Karpas-422 (cell line): ENCODE measurements around the gene OR52A5. TPM values are rescaled to one million over a fixed set of nuclear protein-coding genes. Genes with fewer than 3 reads are reported as not detected.

Experiments used
- DNase-seq: peaks from one replicate; pipeline ENCODE4 v3.0.0-alpha.2; 2015
- H2AFZ ChIP-seq: fragments of 200-600 bp; sonication (generic); 2 replicates; pipeline ENCODE4 v1.6.1; 2014; ENCODE audit warnings: antibody characterized with exemption, low read length, mixed read lengths
- H3K27ac ChIP-seq: fragments of 200-600 bp; sonication (generic); 2 replicates; pipeline ENCODE4 v1.5.1; 2014; ENCODE audit warnings: mild to moderate bottlenecking, low read length, moderate library complexity
- H3K27me3 ChIP-seq: fragments of 200-600 bp; sonication (generic); 2 replicates; pipeline ENCODE4 v1.6.1; 2014; ENCODE audit warnings: low read length, mixed read lengths
- H3K36me3 ChIP-seq: fragments of 200-600 bp; sonication (generic); 2 replicates; pipeline ENCODE4 v1.6.1; 2014; ENCODE audit warnings: low read length, mixed read lengths; ENCODE audit not compliant: insufficient read depth
- H3K4me1 ChIP-seq: fragments of 200-600 bp; sonication (generic); 2 replicates; pipeline ENCODE4 v1.6.1; 2014; ENCODE audit warnings: mild to moderate bottlenecking, low read length, mixed read lengths
- H3K4me2 ChIP-seq: fragments of 200-600 bp; sonication (generic); 2 replicates; pipeline ENCODE4 v1.6.1; 2014; ENCODE audit warnings: low read length, low read depth, mild to moderate bottlenecking; ENCODE audit not compliant: poor library complexity, severe bottlenecking
- H3K4me3 ChIP-seq: fragments of 200-600 bp; sonication (generic); 2 replicates; pipeline ENCODE4 v1.5.1; 2014; ENCODE audit warnings: mild to moderate bottlenecking, antibody characterized with exemption, low read length, mixed read lengths
- H3K79me2 ChIP-seq: fragments of 200-600 bp; sonication (generic); 2 replicates; pipeline ENCODE4 v1.6.1; 2014; ENCODE audit warnings: mild to moderate bottlenecking, low read length, mixed read lengths
- H3K9ac ChIP-seq: fragments of 200-600 bp; sonication (generic); 2 replicates; pipeline ENCODE4 v1.6.0; 2014; ENCODE audit warnings: low read length
- H3K9me2 ChIP-seq: fragments of 200-600 bp; sonication (generic), shearing (Covaris generic); replicated peaks from 2 replicates; pipeline ENCODE4 v1.6.0; 2014; ENCODE audit warnings: mild to moderate bottlenecking, low read length, moderate library complexity; ENCODE audit not compliant: insufficient read depth
- H3K9me3 ChIP-seq: fragments of 300-700, 200-600 bp; sonication (generic); 2 replicates; pipeline ENCODE4 v1.6.1; 2014; ENCODE audit warnings: low read length, mixed read lengths
- H4K20me1 ChIP-seq: fragments of 200-600 bp; sonication (generic); 2 replicates; pipeline ENCODE4 v1.6.1; 2014; ENCODE audit warnings: mild to moderate bottlenecking, antibody characterized with exemption, low read length, low read depth; ENCODE audit not compliant: insufficient read depth
- total RNA-seq: library from RNA; depleted of rRNA; stranded (reverse); fragments of >200 nt; shearing (Covaris generic); gene quantifications from 2 replicates; pipeline ENCODE4 v1.2.3, GENCODE V29; 2014; ENCODE audit warnings: low replicate concordance

OR52A5 gene
- total RNA-seq, 1 experiment from 2014 or later, result not detected

DNA sequence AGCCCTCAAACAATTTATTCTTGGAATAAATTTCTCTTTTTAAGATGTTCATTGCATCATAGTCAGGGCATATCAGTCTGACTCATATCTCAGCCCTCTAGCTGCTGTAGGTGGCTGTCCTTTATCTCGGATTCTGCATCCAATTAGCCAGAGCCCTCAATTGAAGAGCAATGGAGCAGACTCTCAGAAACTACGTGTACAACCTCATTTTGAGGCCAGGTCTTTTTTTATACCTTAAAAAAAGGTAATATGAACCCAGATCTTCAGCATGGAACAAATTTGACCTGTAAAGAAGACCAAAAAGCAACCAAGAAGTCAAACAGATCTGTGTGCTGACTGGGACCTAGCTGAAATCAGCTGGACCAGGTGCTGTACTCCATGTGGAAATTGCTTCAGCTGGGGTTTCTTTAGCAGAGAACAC is 8.7 kb downstream of the OR52A5 start:
- H3K4me2 ChIP-seq, result no peak overlapping the region
- no peaks in the 10 kb centered on the region for H3K79me2 ChIP-seq
- H3K27me3 ChIP-seq, result no peaks in the 10 kb centered on the region
- no peak for DNase-seq
- H4K20me1 ChIP-seq, result no peaks in the 10 kb centered on the region
- H2AFZ ChIP-seq, result no peak overlapping the region
- H3K4me3 ChIP-seq, result no peak overlapping the region
- no peak overlapping the region for H3K27ac ChIP-seq
- H3K36me3 ChIP-seq, result no peaks in the 10 kb centered on the region
- no peaks in the 10 kb centered on the region for H3K4me1 ChIP-seq
- H3K9me2 ChIP-seq, result no peaks in the 10 kb centered on the region
- H3K9ac ChIP-seq, result no peak overlapping the region
- no peaks in the 10 kb centered on the region for H3K9me3 ChIP-seq

DNA sequence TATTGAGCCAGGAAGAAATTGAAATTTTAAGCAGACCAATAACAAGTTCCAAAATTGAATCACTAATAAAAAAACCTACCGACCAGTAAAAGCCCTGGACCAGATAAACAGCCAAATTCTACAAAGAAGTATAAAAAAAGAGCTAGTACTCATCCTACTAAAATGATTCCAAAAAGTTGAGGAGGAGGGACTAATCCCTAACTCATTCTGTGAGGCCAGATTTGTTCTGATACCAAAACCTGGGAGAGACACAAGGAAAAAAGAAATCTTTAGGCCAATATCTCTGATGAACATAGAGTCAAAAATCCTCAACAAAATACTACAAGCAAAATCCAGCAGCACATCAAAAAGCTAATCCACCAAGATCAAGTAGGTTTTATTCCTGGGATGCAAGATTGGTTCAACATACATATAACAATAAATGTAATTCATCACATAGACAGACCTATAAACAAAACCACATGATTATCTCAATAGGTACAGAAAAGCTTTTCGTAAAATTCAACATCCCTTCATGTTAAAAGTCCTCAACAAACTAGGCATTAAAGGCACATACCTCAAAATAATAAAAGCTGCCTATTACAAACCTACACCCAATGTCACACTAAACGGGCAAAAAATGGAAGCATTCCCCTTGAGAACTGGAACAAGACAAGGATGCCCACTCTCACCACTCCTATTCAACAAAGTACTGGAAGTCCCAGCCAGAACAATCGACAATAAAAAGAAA is 13.1 kb downstream of the OR52A5 start:
- H3K4me3 ChIP-seq, result no peak overlapping the region
- H3K9me2 ChIP-seq, result no peaks in the 10 kb centered on the region
- no peaks in the 10 kb centered on the region for H3K9me3 ChIP-seq
- no peak overlapping the region for H3K4me2 ChIP-seq
- H3K27me3 ChIP-seq, result no peaks in the 10 kb centered on the region
- H3K36me3 ChIP-seq, result no peaks in the 10 kb centered on the region
- no peak for DNase-seq
- H3K4me1 ChIP-seq, result no peaks in the 10 kb centered on the region
- H3K79me2 ChIP-seq, result no peaks in the 10 kb centered on the region
- H3K9ac ChIP-seq, result no peak overlapping the region
- H3K27ac ChIP-seq, result no peak overlapping the region
- H2AFZ ChIP-seq, result no peak overlapping the region
- no peaks in the 10 kb centered on the region for H4K20me1 ChIP-seq

DNA sequence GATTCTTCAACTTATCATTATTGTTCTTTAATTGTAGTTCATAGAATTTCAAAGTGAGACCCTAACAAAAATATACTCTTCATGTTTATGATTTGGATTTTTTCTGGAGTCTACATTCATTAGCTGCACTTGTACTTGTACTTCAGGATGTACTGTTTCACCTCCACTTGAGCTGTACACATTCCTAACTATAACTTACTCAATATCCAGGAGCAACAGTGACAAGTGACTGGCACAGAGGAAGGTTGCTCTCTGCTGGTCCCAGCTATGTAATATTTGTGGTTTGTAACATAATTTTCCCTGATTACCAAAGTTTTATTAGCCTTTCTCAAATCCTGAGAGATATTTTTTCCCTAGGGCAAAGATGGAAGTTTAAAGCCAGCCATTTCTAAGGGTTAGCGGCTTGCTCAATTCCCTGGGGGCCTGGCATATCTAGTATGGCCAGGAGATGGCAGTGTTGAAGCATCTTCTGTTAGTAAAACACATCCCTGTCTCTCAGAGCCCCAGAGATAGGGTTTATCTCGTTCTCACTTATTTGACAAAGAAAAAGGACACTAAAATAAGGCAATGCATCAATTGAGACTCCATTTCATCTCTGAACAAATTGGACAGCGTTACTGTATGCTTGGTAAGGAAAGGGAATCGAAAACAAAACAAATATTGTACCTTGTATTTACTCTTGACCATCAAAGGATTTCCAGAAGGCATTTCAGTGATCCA is 14.2 kb downstream of the OR52A5 start:
- H3K36me3 ChIP-seq, result no peaks in the 10 kb centered on the region
- peak; percentile 90 for DNase-seq
- H3K4me1 ChIP-seq, result no peaks in the 10 kb centered on the region
- no peak overlapping the region for H3K9ac ChIP-seq
- H3K27ac ChIP-seq, result no peak overlapping the region
- no peak overlapping the region for H3K4me3 ChIP-seq
- H3K9me2 ChIP-seq, result no peaks in the 10 kb centered on the region
- H3K9me3 ChIP-seq, result no peaks in the 10 kb centered on the region
- no peaks in the 10 kb centered on the region for H4K20me1 ChIP-seq
- H2AFZ ChIP-seq, result no peak overlapping the region
- no peaks in the 10 kb centered on the region for H3K27me3 ChIP-seq
- no peak overlapping the region for H3K4me2 ChIP-seq
- H3K79me2 ChIP-seq, result no peaks in the 10 kb centered on the region

DNA sequence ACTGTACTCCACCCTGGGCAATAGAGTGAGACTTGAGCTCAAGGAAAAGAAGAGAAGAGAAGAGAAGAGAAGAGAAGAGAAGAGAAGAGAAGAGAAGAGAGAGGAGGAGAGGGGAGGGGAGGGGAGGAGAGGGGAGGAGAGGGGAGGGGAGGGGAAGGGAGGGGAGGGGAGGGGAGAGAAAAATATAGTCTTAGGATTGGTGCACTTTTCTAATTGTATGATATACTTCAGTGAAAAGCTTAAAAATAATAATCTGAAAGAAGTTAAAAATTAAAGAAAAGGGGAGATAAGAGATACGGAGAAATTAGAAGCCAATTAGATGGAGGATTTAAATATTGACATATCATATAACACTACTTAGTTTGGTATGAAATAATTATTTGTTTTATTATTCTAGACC is 19.3 kb downstream of the OR52A5 start:
- Histone ChIP-seq H3K36me3 (no peaks in the 10 kb centered on the region), H3K4me3 (no peak overlapping the region), H3K9me2 (no peaks in the 10 kb centered on the region), H3K9ac (no peak overlapping the region), H3K79me2 (no peaks in the 10 kb centered on the region), H3K27ac (no peak overlapping the region), H4K20me1 (no peaks in the 10 kb centered on the region), H3K9me3 (no peaks in the 10 kb centered on the region), H3K4me2 (no peak overlapping the region), H2AFZ (no peak overlapping the region), H3K4me1 (no peaks in the 10 kb centered on the region), H3K27me3 (no peaks in the 10 kb centered on the region)
- no peak for DNase-seq

DNA sequence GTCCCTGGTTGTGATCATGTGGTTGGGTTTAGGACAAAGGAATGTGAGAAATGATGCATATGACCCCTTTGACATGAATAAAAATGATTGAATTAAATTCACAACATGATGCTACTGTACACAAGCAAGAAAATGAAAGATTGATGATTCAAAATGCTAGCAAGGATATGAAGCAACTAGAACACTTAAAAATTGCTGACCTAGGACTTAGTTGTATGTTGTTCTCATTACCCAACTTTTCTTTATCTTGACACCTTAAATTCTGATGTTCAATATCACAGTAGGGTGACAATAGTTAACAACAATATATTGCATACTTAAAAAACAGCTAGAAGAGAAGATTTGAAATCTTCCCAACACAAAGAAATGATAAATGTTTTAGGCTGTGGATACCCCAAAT is 20.6 kb downstream of the OR52A5 start:
- Histone ChIP-seq H3K79me2 (no peaks in the 10 kb centered on the region), H3K27ac (no peak overlapping the region), H3K9me2 (no peaks in the 10 kb centered on the region), H4K20me1 (no peaks in the 10 kb centered on the region), H3K4me2 (no peak overlapping the region), H3K27me3 (no peaks in the 10 kb centered on the region), H2AFZ (no peak overlapping the region), H3K9ac (no peak overlapping the region), H3K9me3 (no peaks in the 10 kb centered on the region), H3K4me1 (no peaks in the 10 kb centered on the region), H3K4me3 (no peak overlapping the region), H3K36me3 (no peaks in the 10 kb centered on the region)
- DNase-seq, result no peak

DNA sequence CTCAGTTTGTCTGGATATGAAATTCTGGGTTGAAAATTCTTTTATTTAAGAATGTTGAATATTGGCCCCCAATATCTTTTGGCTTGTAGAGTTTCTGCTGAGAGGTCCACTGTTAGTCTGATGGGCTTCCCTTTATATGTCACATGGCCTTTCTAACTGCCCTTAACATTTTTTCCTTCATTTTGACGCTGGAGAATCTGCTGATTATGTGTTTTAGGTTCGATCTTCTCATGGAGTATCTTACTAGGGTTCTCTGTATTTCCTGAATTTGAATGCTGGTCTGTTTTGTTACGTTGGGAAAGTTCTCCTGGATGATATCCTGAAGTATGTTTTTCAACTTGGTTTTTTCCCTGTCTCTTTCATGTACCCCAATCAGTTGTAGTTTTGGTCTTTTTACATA is 22.8 kb downstream of the OR52A5 start:
- no peak for DNase-seq
- H3K4me2 ChIP-seq, result no peak overlapping the region
- H3K36me3 ChIP-seq, result no peaks in the 10 kb centered on the region
- H3K27ac ChIP-seq, result no peak overlapping the region
- no peaks in the 10 kb centered on the region for H4K20me1 ChIP-seq
- no peaks in the 10 kb centered on the region for H3K9me2 ChIP-seq
- no peak overlapping the region for H2AFZ ChIP-seq
- H3K9me3 ChIP-seq, result no peaks in the 10 kb centered on the region
- no peaks in the 10 kb centered on the region for H3K4me1 ChIP-seq
- no peak overlapping the region for H3K4me3 ChIP-seq
- no peaks in the 10 kb centered on the region for H3K79me2 ChIP-seq
- H3K27me3 ChIP-seq, result no peaks in the 10 kb centered on the region
- H3K9ac ChIP-seq, result no peak overlapping the region

DNA sequence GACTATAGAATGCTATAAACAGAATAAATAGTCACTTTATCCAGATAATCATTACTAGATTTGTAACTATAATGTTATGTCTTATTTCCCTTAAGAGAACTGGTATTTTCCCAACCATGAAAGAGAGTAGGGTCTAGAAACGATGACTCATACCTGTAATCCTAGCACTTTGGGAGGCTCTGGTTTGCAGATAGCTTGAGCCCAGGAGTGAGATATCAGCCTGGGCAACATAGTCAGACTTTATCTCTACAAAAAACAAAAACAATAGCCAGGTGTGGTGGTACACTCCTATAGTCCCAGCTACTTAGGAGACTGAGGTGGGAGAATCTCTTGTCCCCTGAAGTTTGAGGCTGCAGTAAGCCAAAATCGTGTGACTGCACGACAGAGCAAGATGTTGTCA is 30.9 kb downstream of the OR52A5 start:
- Histone ChIP-seq H3K4me1 (no peaks in the 10 kb centered on the region), H3K9me3 (no peaks in the 10 kb centered on the region), H3K9me2 (no peaks in the 10 kb centered on the region), H3K4me2 (no peak overlapping the region), H3K79me2 (no peaks in the 10 kb centered on the region), H3K36me3 (no peaks in the 10 kb centered on the region), H3K27ac (no peak overlapping the region), H3K4me3 (no peak overlapping the region), H2AFZ (no peak overlapping the region), H3K27me3 (no peaks in the 10 kb centered on the region), H3K9ac (no peak overlapping the region), H4K20me1 (no peaks in the 10 kb centered on the region)
- DNase-seq, result no peak

DNA sequence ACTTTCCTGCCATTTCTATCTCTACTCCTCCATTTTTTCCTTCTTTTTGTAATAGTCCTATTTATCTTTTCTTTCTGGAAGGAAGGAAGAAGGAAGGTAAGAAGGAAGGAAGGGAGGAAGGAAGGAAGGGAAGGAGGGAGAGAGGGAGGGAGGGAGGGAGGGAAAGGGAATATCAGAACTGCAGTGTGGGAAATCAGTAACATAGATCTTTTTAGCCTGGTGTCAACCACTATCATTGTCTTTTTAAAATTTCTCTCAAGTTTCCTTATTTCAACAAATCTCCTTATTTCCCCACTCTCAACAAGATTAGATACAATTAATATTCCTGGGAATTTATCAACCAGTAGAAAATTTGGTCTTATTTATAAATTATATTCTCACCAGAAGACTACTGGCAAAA is 35.1 kb downstream of the OR52A5 start:
- Histone ChIP-seq H3K27ac (no peak overlapping the region), H2AFZ (no peak overlapping the region), H3K4me3 (no peak overlapping the region), H4K20me1 (no peaks in the 10 kb centered on the region), H3K4me1 (no peaks in the 10 kb centered on the region), H3K4me2 (no peak overlapping the region), H3K79me2 (no peaks in the 10 kb centered on the region), H3K9me2 (no peaks in the 10 kb centered on the region), H3K9me3 (no peaks in the 10 kb centered on the region), H3K27me3 (no peaks in the 10 kb centered on the region), H3K36me3 (no peaks in the 10 kb centered on the region), H3K9ac (no peak overlapping the region)
- DNase-seq, result no peak
